GM20000 (cell line): ENCODE data around the gene KLHL40.

ENCODE experiments used
- DNase-seq: peaks from one replicate; pipeline ENCODE4 v3.0.0; 2012; ENCODE audit warnings: low spot score
- TF ChIP-seq, protein P1 (sequence below): IDR thresholded peaks from 2 replicates; pipeline ENCODE4 v1.5.1; 2012; ENCODE audit warnings: mild to moderate bottlenecking, control low read depth; ENCODE audit errors: extremely low read depth, missing control alignments

KLHL40 gene

DNA sequence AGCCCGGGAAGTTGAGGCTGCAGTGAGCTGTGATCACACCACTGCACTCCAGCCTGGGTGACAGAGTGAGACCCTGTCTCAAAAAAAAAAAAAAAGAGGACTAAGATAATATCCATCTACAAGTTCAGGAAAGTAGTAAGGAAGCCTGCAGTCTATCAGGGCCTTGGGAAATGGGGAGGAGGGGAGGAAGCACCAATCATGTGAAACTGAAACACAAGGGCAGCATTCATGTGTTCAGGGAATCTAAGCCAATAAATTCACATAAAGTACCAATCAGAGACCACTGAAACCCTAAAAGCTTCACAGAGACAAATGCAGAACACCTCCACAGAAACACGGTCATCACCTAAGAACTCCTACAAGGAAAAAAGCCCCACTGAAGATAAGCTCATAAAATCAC, 40.1 kb downstream of the KLHL40 start:
- TF ChIP-seq, protein P1, sequence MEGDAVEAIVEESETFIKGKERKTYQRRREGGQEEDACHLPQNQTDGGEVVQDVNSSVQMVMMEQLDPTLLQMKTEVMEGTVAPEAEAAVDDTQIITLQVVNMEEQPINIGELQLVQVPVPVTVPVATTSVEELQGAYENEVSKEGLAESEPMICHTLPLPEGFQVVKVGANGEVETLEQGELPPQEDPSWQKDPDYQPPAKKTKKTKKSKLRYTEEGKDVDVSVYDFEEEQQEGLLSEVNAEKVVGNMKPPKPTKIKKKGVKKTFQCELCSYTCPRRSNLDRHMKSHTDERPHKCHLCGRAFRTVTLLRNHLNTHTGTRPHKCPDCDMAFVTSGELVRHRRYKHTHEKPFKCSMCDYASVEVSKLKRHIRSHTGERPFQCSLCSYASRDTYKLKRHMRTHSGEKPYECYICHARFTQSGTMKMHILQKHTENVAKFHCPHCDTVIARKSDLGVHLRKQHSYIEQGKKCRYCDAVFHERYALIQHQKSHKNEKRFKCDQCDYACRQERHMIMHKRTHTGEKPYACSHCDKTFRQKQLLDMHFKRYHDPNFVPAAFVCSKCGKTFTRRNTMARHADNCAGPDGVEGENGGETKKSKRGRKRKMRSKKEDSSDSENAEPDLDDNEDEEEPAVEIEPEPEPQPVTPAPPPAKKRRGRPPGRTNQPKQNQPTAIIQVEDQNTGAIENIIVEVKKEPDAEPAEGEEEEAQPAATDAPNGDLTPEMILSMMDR: no peak
- no peak for DNase-seq

DNA sequence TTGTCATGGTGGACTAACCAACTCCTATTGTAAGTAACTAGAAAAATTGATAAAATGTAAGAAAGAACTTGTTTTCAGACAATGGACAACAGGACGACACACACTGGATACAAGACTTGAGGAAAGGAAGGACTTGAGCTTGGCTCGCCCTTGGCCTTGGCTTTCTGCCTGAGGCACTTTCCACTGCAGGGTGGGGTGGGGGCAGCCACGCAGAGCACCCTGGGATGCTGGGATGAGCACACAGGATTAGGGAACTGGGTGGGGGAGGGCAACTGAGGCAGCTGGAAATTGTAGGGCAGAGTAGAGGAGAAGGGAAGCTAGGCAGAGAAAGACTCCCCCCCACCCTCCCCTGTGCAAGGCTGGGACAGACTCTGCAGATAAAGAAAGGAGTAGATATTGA, 42.7 kb downstream of the KLHL40 start:
- TF ChIP-seq, protein P1: no peak
- no peak for DNase-seq

DNA sequence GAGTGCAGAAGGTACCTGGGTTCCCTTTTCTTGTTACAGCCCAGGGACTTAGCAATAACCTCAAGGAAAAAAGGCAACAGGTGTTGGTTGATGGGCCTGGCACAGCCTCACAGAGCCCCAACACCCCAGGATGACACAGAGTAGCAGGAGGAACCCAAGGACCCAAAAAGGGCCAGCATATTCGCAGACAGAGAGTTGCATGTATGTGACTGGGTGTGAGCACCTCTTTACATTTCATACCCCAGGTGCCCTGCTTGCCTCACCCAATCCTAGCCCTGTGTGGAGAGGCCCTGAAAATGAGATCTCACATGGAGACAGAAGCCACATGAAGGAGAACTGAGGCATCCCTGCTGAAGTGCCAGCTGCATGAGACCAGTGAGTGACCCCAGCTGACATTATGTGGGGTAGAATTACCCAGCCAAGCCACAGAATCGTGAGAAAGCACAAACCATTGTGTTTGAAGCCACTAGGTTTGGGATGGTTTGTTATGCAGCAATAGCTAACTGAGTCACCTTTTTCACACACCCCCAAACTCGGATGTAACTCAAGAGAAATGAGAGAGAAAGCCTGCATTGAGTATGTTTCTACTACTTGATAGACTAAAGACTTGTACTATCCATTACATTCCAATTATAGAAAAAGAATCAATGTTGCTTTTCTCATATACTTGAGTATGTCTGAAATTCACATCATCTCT, 43.5 kb downstream of the KLHL40 start:
- no peak for DNase-seq
- TF ChIP-seq, protein P1: no peak

DNA sequence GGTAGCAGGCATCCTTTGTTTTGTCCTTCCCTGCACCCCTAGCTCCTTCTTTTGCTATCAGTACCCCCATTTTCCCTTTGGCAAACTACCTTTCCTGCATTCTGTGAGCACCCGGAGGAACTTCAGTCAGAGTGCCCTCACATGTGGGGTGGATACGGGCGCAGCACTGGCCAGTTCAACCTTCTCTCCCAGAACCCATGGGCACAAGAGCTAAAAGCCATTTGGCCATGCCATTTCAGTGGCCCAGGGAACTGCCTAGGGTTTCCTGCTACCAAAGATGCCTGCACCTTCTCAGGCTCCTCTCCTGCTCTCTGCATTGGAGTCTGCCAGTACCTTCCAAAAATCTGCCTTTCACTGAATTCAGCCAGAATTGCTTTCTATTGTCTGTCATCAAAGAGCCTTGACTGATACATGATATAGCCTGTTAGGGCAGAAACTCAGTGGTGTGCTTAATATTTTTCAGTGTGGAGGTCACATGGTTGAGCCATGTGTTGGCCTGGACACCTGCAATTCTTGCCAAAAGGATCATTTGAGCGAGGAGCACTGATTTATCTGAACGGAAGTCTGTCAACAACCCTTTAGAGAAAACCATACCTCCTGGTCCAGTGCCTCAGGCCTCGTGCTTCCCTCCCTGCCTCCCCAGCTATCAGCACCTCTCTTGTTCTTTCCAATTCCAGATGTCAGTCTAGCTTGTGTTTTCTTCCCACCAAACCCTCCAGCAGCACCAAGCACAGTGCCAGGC, 44.2 kb downstream of the KLHL40 start:
- TF ChIP-seq, protein P1: no peak
- DNase-seq: no peak

DNA sequence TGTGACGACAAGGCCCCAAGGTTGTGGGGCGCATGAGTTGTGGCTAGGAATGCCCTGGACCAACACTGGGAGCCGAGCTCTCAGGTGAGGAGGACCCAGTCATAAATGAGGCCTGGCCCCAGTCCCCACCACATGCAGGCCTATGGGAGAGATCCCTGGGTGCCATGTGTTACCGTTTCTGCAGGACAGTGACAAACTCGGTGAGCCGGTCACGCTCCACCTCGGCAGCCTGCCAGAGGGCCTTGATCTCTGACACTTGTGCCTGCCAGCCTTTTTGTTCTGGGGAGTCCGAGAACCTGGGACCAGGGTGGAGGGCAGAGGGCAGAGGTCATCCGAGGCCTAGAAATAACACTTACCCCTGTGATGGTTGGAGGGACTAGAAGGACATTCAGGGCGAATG, 45.0 kb downstream of the KLHL40 start:
- TF ChIP-seq, protein P1: no peak
- DNase-seq: no peak

DNA sequence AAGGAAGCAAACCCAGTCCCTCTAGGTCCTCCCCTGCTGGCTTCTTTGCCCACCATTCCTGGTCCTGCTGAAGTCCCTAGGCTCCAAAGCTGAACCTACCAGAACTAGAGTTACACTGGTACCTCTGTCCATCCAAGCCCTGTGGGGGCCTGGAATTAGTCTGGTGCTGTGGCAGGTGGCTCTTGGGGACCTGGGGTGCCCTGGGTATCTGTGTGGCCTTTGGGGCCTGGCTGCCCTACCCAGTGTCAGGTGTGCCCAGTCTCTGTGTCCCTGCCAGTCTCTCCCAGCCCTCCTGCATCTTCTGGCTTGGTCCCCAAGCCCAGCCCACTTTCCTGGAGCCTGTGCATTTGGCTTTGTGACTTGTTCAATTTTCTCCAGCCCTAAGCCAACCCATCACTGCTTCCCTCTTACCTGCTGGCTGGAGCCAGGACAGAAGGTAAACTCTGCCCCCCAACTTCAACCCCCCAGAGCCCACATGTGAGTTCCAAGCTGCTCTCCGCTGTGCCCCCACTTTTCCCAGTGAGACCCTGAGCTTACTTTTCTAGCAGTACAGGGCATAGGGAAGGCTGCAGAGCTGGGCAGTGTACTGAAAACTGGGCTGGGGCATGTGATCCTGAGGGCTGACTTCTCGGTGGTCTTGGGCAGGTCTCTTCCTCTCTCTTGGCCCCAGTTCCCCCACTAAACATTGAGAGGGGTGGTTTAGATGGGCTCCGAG, 45.5 kb downstream of the KLHL40 start:
- DNase-seq: no peak
- TF ChIP-seq, protein P1: no peak

DNA sequence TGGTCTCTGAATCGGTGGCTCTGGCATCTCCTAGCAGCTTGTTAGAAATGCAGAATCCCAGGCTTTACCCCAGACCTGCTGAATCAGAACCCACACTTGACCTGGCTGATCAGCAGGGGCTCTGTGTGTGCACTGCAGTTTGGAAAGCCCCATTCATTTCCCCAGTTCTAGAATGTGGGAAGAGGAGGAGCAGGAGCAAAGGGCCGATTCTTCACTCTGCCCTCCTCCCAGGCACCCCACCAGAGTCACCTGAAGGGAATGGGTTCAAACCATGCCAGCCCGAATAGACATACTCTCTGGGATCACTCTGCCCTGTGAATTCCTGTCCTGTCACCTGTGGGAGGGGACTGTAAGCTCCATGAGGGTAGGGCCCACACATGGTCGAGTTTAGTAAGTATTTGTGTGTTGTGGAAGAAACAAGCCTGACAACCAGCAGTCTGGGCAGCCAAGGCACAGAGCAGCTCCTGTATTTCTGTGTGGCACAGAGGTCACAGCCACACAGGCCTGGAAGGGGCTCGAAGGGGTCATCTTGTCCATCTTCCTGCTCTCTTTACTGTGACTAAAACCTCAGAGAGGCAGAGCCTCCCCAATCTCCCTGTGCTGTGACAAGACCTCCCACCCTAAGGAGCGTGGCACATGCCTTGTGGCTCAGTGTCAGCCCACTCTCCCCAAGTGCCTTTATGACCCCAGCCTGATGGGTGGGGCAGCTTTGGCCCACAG, 46.3 kb downstream of the KLHL40 start:
- no peak for DNase-seq
- TF ChIP-seq, protein P1: no peak
